ENCODE measurements around the gene SLC44A1. TPM values are rescaled to one million over a fixed set of nuclear protein-coding genes. Genes with fewer than 3 reads are reported as not detected.

SLC44A1 gene
- total RNA-seq, 1 donor from 2014 or later: 49.5 TPM

GRCh38 chr9:105341434-105342146, 97.1 kb downstream of the SLC44A1 start:
- no peak for ATAC-seq

- no peak for ATAC-seq
Measured at GRCh38 chr9:105342147-105342505, 97.7 kb downstream of the SLC44A1 start.

- ATAC-seq: no peak
Measured at GRCh38 chr9:105344283-105344682, 99.8 kb downstream of the SLC44A1 start.

- ATAC-seq: no peak
Measured at GRCh38 chr9:105345626-105346025, 101.2 kb downstream of the SLC44A1 start.

- no peak for ATAC-seq
Measured at GRCh38 chr9:105346273-105346672, 101.8 kb downstream of the SLC44A1 start.

- no peak for ATAC-seq
Measured at GRCh38 chr9:105354448-105354847, 110.0 kb downstream of the SLC44A1 start.

GRCh38 chr9:105355781-105356180, 111.3 kb downstream of the SLC44A1 start:
- ATAC-seq: peak; percentile 29

GRCh38 chr9:105357937-105358336, 113.5 kb downstream of the SLC44A1 start:
- ATAC-seq: no peak

GRCh38 chr9:105359892-105360291, 115.4 kb downstream of the SLC44A1 start:
- no peak for ATAC-seq

- ATAC-seq: no peak
Measured at GRCh38 chr9:105360344-105360743, 115.9 kb downstream of the SLC44A1 start.

GRCh38 chr9:105361873-105362272, 117.4 kb downstream of the SLC44A1 start:
- no peak for ATAC-seq

- ATAC-seq: no peak
Measured at GRCh38 chr9:105362470-105362869, 118.0 kb downstream of the SLC44A1 start.

GRCh38 chr9:105363837-105364236, 119.4 kb downstream of the SLC44A1 start:
- no peak for ATAC-seq

- ATAC-seq: no peak
Measured at GRCh38 chr9:105369911-105370310, 125.5 kb downstream of the SLC44A1 start.

GRCh38 chr9:105373723-105374122, 129.3 kb downstream of the SLC44A1 start:
- ATAC-seq: no peak

- no peak for ATAC-seq
Measured at GRCh38 chr9:105375323-105375722, 130.9 kb downstream of the SLC44A1 start.

- ATAC-seq: no peak
Measured at GRCh38 chr9:105376893-105377292, 132.4 kb downstream of the SLC44A1 start.

GRCh38 chr9:105385381-105385985, 141.0 kb downstream of the SLC44A1 start:
- ATAC-seq: no peak

- ATAC-seq: no peak
Measured at GRCh38 chr9:105389796-105390195, 145.3 kb downstream of the SLC44A1 start.

GRCh38 chr9:105390871-105391270, 146.4 kb downstream of the SLC44A1 start:
- ATAC-seq: no peak

- no peak for ATAC-seq
Measured at GRCh38 chr9:105391288-105391687, 146.8 kb downstream of the SLC44A1 start.

GRCh38 chr9:105392531-105392930, 148.1 kb downstream of the SLC44A1 start:
- ATAC-seq: no peak

GRCh38 chr9:105393576-105394344, 149.3 kb downstream of the SLC44A1 start:
- no peak for ATAC-seq

GRCh38 chr9:105396441-105396840, 152.0 kb downstream of the SLC44A1 start:
- ATAC-seq: no peak

Measured in esophagus mucosa (tissue), 1 donor.